Naive thymus-derived CD8-positive, alpha-beta T cell (primary cell): ENCODE results near the gene DBN1. TPM values are rescaled to one million over a fixed set of nuclear protein-coding genes. Genes with fewer than 3 reads are reported as not detected.
A peak's percentile ranks its signal among the peaks of the same experiment; 100 is the strongest.

Source experiments
- ATAC-seq, 2 donors: fragments of 150-1000 bp; cut with Tn5 transposase in 1 of 2; sonication (Bioruptor Pico), chemical (Tn5 transposase) in 1 of 2; 1 replicate in 1 of 2; 2 replicates in 1 of 2; pipeline ENCODE4 v1.10.0; 2021; ENCODE audit warnings: mild to moderate bottlenecking in 2 of 2, moderate library complexity in 2 of 2
- POLR2A ChIA-PET: fragments of 350-600 bp; sonication (Branson Sonifier 250); formaldehyde crosslinking; loops from one replicate; lab custom pipeline; 2021; ENCODE audit warnings: antibody characterized with exemption; lab: Charles Lee
- DNase-seq, 10 donors: peaks; one replicate each; pipeline versions ENCODE4 v3.0.0 to v3.0.0-alpha.2; 2020 to 2022
- H3K27ac Mint-ChIP-seq, 10 donors: one replicate each; pipeline ENCODE4 v1.8.0; 2020 to 2022; ENCODE audit warnings: mild to moderate bottlenecking in 10 of 10, mixed read lengths in 10 of 10, moderate library complexity in 4 of 10, inconsistent platforms in 1 of 10
- H3K27me3 Mint-ChIP-seq, 5 donors: one replicate each; pipeline ENCODE4 v1.8.0; 2021 to 2022; ENCODE audit warnings: mixed read lengths in 5 of 5
- H3K36me3 Mint-ChIP-seq, 3 donors: one replicate each; pipeline ENCODE4 v1.8.0; 2020 to 2022; ENCODE audit warnings: mixed read lengths in 3 of 3, mild to moderate bottlenecking in 2 of 3, inconsistent platforms in 1 of 3
- H3K4me1 Mint-ChIP-seq, 4 donors: one replicate each; pipeline ENCODE4 v1.8.0; 2021 to 2022; ENCODE audit warnings: mixed read lengths in 4 of 4
- H3K4me3 Mint-ChIP-seq, 10 donors: one replicate each; pipeline ENCODE4 v1.8.0; 2020 to 2022; ENCODE audit warnings: mild to moderate bottlenecking in 10 of 10, mixed read lengths in 10 of 10, moderate library complexity in 6 of 10, inconsistent platforms in 1 of 10
- H3K9me3 Mint-ChIP-seq, 9 donors: one replicate each; pipeline ENCODE4 v1.8.0; 2020 to 2022; ENCODE audit warnings: mixed read lengths in 9 of 9, mild to moderate bottlenecking in 3 of 9, inconsistent platforms in 1 of 9, moderate library complexity in 1 of 9
- polyA plus RNA-seq, 3 donors: library from polyadenylated mRNA; unstranded; fragments of 300-500 nt; fragmentation: Illumina TruSeq; gene quantifications; one replicate each; pipeline ENCODE4 v1.2.3, GENCODE V29; 2021
- total RNA-seq, 8 experiments: library from RNA in 2 of 8; stranded (reverse) in 2 of 8; gene quantifications; one replicate each; pipeline ENCODE4 v1.2.3 and lab custom pipeline; 2021 to 2026

The DBN1 gene
- total and polyA plus RNA-seq, 5 experiments from 2014 or later = 20.5 to 62.9 (median 25.3) TPM

DNA sequence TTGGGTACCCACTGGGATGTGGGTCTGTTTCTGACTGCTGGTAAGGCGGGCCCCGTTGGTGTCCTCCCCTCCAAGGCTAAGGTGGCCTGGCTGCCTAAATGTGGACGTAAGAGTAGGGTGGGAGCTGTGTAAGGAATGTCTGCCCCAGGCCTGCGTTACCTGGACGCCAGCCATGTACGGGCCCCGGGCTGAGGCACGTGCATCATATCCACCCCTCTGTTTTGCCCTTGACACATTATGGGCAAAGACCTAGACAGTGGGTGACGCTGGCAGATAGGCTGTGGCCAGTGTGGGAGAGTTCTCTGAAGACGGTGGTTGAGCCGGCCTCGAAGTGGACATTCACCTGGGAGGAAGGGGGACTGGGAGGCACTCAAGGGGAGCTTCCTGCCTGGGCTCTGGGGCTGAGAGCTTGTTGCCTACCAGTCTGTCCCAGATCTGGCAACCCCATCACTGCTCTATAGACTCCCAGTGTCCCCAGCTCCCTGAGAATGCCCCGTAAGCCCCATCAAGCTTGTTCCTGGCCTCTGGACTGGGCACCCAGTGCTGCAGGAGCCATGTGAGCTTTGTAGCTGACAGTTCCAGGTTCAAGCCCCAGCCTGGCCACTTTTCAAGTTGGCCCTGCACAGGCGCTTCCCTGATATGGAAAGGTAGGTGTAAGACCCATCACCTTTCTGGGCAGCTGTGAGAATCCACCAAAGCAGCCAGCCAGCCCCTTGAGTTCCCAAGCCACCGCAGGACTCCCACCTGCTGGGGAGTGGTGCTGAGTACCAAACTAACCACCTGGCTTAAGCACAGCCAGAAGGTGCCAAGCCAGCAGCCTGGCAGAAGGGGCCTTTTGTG lies 30.1 kb downstream of the DBN1 start:
- POLR2A ChIA-PET = interaction anchor here (0.7 to 25.4 kb wide), 5 partner anchors 7 to 92 kb away, joined by 3 to 1530 read pairs (median 4); partner anchors contain the start of genes F12, GRK6, LMAN2 and PDLIM7
- Mint-ChIP-seq H3K9me3 (no peaks in the 10 kb centered on the region), H3K4me3 (no peak overlapping the region), H3K4me1 (peaks cover 35 to 72% (median 59%) of the 10 kb centered on the region in 4 donors), H3K27me3 (no peaks in the 10 kb centered on the region), H3K27ac (peak overlapping the region; percentile 47 to 98 (median 88)), H3K36me3 (peaks cover 0 to 37% (median 7%) of the 10 kb centered on the region in 3 donors)
- ATAC-seq (no peak), DNase-seq (peak in 1 of 10 donors; percentile 42)

DNA sequence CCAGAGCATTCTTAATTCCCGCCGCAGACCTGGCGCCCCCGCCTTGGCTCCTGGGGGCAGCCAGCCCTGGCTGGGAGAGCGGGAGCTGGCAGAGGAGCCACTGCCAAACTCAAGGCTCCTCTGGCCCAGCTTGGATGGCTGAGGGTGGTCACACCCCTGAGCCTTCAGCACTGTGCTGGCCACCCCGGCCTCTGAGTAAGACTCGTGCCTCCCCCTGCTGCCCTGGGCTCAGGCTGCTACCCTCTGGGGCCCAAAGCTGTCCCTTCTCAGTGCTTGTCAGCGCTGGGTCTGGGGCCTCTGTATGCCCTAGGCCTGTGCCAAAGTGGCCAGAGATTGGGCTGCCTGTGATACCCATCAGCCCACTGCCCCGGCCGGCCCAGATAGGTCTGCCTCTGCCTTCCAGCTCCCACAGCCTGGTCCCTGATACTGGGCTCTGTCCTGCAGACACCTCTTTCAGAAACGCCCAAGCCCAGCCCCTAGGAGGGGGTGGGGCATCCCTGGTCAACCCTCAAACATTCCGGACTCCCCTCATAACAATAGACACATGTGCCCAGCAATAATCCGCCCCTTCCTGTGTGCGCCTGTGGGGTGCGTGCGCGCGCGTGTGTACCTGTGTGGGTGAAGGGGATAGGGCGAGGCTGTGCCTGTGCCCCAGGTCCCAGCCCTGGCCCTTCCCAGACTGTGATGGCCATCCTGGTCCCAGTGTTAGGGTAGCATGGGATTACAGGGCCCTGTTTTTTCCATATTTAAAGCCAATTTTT lies 31.2 kb downstream of the DBN1 start:
- Mint-ChIP-seq H3K36me3 (peaks cover 0 to 48% (median 13%) of the 10 kb centered on the region in 3 donors), H3K4me1 (peaks cover 34 to 74% (median 61%) of the 10 kb centered on the region in 4 donors), H3K4me3 (peak overlapping the region in 2 of 10 donors; percentile 25 to 41), H3K27me3 (no peaks in the 10 kb centered on the region), H3K27ac (peak overlapping the region in 9 of 10 donors; percentile 22 to 98 (median 77)), H3K9me3 (no peaks in the 10 kb centered on the region)
- POLR2A ChIA-PET = interaction anchor here (8.6 to 25.4 kb wide), 2 partner anchors 12 to 24 kb away, joined by 87 to 1530 read pairs; partner anchors contain the start of genes F12 and GRK6
- DNase-seq (peak in 2 of 10 donors; percentile 3 to 55), ATAC-seq (no peak)

DNA sequence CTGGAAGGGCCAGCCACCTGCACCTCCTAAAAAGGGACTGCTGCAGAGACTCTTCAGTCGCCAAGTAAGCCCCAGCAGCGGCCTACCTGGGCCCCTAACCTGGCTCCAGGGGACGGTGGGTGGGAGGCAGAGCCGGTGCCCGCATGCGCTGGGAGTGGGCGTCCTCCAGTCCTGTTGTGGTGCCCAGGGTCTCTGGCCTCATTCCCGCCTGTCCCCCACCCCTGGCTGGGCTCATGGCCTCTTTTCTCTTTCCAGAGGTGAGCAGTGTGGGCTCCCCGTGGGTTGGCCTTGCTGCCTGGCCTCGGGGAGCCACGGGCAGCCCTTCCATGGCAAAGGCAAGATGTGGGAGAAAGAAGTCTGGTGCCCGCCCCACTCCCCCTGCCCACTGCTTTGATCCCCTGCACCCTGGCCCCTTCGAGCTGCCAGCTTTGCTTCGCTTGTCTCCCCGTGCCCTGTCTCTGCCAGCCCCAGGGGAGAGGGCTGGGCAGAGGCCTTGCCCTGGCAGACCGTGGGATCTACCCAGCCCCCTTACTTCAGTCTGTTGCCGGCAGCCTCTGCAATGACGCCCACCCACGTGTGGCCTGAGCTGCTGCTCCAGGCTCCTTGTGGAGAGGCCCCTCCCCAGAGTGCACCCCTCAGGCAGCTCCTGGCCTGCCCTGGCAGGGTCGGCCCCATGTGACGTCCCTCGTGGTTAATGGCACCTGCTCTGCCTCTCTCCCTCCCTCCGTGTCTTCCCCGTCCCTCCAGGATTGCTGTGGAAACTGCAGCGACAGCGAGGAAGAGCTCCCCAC lies 32.2 kb downstream of the DBN1 start:
- DNase-seq = peak in 1 of 10 donors; percentile 0
- Mint-ChIP-seq H3K27me3 (no peaks in the 10 kb centered on the region), H3K4me1 (peaks cover 37 to 81% (median 69%) of the 10 kb centered on the region in 4 donors), H3K27ac (peak overlapping the region in 8 of 10 donors; percentile 72 to 98 (median 87)), H3K4me3 (peak overlapping the region in 2 of 10 donors; percentile 13 to 41), H3K9me3 (no peaks in the 10 kb centered on the region), H3K36me3 (peaks cover 0 to 58% (median 16%) of the 10 kb centered on the region in 3 donors)
- POLR2A ChIA-PET = interaction anchor here (1.2 to 25.4 kb wide), 4 partner anchors 13 to 90 kb away, joined by 3 to 1530 read pairs (median 46); partner anchors contain the start of genes F12, GRK6 and LMAN2
- no peak for ATAC-seq

DNA sequence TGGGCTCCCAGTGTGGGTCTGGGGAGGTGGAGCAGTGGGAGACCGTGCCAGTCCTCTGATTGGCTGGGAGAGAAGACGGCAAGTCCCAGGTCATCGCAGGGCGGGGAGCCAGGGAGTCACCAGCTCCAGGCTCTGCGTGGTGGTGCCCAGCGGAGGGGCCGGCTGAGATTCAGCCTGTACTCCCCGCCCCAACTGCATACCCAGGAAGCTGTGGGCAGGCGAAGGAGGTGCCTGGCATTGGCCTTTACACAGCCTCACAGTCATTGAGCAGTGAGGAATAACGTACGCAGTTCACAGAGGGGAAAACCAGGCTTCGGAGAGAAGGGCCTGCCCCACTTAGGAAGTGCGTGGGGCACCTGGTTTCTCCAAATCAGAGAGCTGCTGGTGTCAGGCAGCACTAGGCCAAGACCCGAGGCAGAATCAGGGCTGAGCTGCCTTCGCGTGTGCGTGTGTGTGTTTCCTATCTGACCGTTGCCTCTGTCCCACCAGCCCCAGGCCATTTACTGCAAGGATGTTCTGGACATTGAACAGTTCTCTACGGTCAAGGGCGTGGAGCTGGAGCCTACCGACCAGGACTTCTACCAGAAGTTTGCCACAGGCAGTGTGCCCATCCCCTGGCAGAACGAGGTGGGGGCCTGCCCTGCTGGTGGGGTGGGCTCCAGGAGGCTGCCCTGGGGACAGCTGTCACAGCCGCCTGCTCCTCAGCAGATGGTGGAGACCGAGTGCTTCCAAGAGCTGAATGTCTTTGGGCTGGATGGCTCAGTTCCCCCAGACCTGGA lies 33.0 kb downstream of the DBN1 start:
- Mint-ChIP-seq H3K4me3 (peak overlapping the region in 7 of 10 donors; percentile 7 to 68 (median 54)), H3K4me1 (peaks cover 35 to 78% (median 67%) of the 10 kb centered on the region in 4 donors), H3K27ac (peak overlapping the region; percentile 80 to 93 (median 88)), H3K9me3 (no peaks in the 10 kb centered on the region), H3K27me3 (no peaks in the 10 kb centered on the region), H3K36me3 (peaks cover 0 to 64% (median 16%) of the 10 kb centered on the region in 3 donors)
- peak; percentile 65 to 82 for ATAC-seq
- peak in 7 of 10 donors; percentile 46 to 74 (median 56) for DNase-seq
- POLR2A ChIA-PET = interaction anchor here (1.2 to 25.4 kb wide), 4 partner anchors 14 to 89 kb away, joined by 3 to 1530 read pairs (median 46); partner anchors contain the start of genes F12, GRK6 and LMAN2

DNA sequence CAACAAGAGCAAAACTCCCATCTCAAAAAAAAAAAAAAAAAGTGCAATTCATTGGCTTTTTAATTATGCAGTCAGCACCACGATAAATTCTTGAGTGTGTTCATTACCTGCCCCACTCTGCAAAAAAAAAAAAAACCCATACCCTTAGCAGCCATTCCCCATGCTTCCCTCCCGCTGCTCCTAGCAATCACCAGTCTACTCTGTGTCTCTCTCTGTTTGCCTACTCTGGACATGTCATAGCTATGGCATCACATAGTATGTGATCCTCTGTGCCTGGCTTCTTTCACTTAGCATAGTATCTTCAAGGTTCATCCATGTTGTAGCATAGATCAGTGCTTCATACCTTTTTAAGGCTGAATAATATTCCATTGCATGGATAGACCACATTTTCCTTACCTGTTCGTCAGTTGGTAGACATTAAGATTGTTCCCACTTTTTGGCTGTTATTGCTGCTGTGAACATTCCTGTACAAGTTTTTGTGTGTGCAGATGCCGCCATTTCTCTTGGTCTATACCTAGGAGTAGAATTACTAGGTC lies 33.8 kb downstream of the DBN1 start:
- H3K27me3 Mint-ChIP-seq = no peaks in the 10 kb centered on the region
- H3K9me3 Mint-ChIP-seq = no peaks in the 10 kb centered on the region
- POLR2A ChIA-PET = interaction anchor here (0.6 to 25.4 kb wide), 5 partner anchors 15 to 909 kb away, joined by 3 to 1530 read pairs (median 4); partner anchors contain the start of genes F12, GRK6 and LMAN2
- H3K4me3 Mint-ChIP-seq = peak overlapping the region in 4 of 10 donors; percentile 16 to 54 (median 19)
- peaks cover 0 to 70% (median 16%) of the 10 kb centered on the region in 3 donors for H3K36me3 Mint-ChIP-seq
- DNase-seq (peak in 1 of 10 donors; percentile 0), ATAC-seq (no peak)
- peaks cover 30 to 77% (median 65%) of the 10 kb centered on the region in 4 donors for H3K4me1 Mint-ChIP-seq
- H3K27ac Mint-ChIP-seq = peak overlapping the region; percentile 80 to 93 (median 88)

DNA sequence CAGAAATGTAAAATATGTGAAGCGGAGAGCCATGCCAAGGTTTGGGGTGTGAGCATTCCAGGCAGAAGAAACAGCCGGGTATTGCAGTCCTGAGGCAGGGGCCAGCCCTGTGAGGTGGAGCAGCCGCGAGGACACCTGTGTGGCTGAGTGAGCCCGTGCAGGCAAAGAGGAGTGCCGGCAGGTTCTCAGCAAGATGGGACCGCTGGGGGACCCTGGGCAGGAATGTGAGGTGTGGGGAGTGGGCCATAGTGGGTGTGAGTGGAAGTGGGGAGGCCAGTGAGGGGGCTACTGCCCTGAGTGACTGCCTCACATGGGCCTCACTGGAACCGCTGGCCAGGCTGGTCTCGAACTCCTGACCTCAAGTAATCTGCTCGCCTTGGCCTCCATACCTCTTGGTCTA lies 35.0 kb downstream of the DBN1 start:
- Mint-ChIP-seq H3K9me3 (no peaks in the 10 kb centered on the region), H3K36me3 (peaks cover 0 to 79% (median 21%) of the 10 kb centered on the region in 3 donors), H3K4me3 (peak overlapping the region in 4 of 10 donors; percentile 4 to 36 (median 24)), H3K27ac (peak overlapping the region; percentile 66 to 90 (median 86)), H3K27me3 (no peaks in the 10 kb centered on the region), H3K4me1 (peaks cover 27 to 79% (median 67%) of the 10 kb centered on the region in 4 donors)
- DNase-seq (no peak), ATAC-seq (no peak)
- POLR2A ChIA-PET = interaction anchor here (3.9 to 25.4 kb wide), 2 partner anchors 8 to 20 kb away, joined by 30 to 1530 read pairs; partner anchors contain the start of genes F12, GRK6 and PRR7

DNA sequence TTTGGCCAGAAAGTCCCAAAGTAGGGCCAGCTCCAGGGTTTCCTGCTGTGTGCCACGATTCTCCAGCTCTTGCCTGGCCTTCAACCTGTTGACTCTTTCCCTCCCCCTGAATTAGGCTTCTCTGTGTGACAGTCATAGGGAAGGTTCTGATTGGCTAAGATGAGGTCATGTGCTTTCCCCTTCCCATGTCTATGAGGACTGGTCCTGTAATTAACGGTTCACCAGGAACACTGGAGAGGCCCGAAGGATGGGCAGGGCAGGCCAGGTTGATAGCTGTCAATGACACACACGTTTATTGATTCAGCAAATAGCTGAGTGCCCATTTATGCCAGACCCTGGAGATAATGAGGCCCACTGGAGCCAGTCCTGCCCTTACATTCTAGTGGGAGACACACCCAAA lies 35.8 kb downstream of the DBN1 start:
- DNase-seq (no peak), ATAC-seq (no peak)
- Mint-ChIP-seq H3K4me3 (peak overlapping the region in 2 of 10 donors; percentile 20 to 29), H3K27ac (peak overlapping the region in 9 of 10 donors; percentile 48 to 90 (median 86)), H3K9me3 (no peaks in the 10 kb centered on the region), H3K27me3 (no peaks in the 10 kb centered on the region), H3K36me3 (peaks cover 0 to 82% (median 23%) of the 10 kb centered on the region in 3 donors), H3K4me1 (peaks cover 28 to 84% (median 72%) of the 10 kb centered on the region in 4 donors)
- POLR2A ChIA-PET = interaction anchor here (3.9 to 25.4 kb wide), 2 partner anchors 9 to 20 kb away, joined by 30 to 1530 read pairs; partner anchors contain the start of genes F12, GRK6 and PRR7

DNA sequence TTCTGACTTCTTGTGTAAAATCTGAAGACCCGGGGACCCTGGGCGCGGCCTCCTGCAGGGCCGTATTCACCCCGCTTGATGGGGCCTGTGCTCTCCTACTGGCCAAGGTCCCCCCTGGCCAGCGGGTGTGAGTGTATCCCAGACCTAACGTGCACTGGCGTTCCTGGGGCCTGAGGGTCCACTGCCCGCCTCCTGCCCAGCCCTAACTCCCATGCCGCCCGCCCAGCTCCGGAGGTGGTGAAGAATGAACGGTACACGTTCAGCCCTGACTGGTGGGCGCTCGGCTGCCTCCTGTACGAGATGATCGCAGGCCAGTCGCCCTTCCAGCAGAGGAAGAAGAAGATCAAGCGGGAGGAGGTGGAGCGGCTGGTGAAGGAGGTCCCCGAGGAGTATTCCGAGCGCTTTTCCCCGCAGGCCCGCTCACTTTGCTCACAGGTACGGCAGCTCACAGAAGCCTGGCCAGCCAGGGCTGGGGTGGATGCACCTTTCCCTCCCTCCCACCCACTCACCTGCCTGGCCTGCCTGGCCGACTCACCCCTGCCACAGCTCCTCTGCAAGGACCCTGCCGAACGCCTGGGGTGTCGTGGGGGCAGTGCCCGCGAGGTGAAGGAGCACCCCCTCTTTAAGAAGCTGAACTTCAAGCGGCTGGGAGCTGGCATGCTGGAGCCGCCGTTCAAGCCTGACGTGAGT lies 37.4 kb downstream of the DBN1 start:
- peak overlapping the region in 1 of 10 donors; percentile 41 for H3K4me3 Mint-ChIP-seq
- DNase-seq (no peak), ATAC-seq (no peak)
- peaks cover 21 to 86% (median 79%) of the 10 kb centered on the region in 4 donors for H3K4me1 Mint-ChIP-seq
- no peaks in the 10 kb centered on the region for H3K27me3 Mint-ChIP-seq
- peaks cover 0 to 77% (median 26%) of the 10 kb centered on the region in 3 donors for H3K36me3 Mint-ChIP-seq
- peak overlapping the region in 6 of 10 donors; percentile 53 to 95 (median 74) for H3K27ac Mint-ChIP-seq
- no peaks in the 10 kb centered on the region for H3K9me3 Mint-ChIP-seq
- POLR2A ChIA-PET = interaction anchor here (1.0 to 25.4 kb wide), 5 partner anchors 8 to 117 kb away, joined by 3 to 1530 read pairs (median 4); partner anchors contain the start of genes F12, GRK6 and PRR7

DNA sequence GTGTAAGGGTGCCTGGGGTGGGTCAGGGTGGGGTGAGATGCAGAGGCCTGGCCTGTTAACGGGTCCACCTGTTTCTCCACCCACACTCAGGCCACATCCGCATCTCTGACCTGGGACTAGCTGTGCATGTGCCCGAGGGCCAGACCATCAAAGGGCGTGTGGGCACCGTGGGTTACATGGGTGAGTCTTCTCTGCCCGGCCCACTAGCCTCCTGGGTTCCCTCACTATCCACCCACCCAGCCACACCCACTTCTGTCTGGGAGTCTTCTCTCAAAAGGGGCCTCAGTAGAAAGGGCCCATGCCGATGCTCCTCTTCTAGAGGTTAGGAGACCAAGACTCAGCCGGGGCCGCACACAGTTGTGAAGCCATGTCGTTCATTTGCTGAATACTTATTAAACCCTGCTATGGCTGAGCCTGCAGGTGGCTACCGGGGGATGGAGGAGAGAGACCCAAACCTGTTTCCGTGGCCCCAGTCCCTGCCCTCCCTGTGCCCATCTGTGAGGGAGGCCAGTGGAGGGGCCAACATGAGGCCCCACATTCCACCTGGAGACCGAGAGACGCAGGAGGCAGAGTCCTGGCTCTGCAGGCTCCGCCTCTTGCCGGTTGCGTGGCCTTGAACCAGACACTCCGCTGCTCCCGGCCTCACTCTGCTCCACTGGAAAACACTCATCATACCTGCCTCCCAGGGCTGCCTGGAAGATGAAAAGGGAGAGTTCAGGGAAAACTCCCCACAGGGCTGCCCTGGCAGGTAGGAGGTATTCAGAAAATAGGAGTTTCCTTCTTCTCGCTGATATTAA lies 38.3 kb downstream of the DBN1 start:
- Mint-ChIP-seq H3K4me1 (peaks cover 24 to 90% (median 83%) of the 10 kb centered on the region in 4 donors), H3K9me3 (no peaks in the 10 kb centered on the region), H3K27me3 (no peaks in the 10 kb centered on the region), H3K4me3 (peak overlapping the region in 3 of 10 donors; percentile 22 to 76 (median 54)), H3K36me3 (peaks cover 0 to 75% (median 27%) of the 10 kb centered on the region in 3 donors), H3K27ac (peak overlapping the region in 8 of 10 donors; percentile 27 to 95 (median 86))
- DNase-seq (peak in 1 of 10 donors; percentile 41), ATAC-seq (no peak)
- POLR2A ChIA-PET = interaction anchor here (0.9 to 34.6 kb wide), 8 partner anchors 9 to 74 kb away, joined by 4 to 1530 read pairs (median 22); partner anchors contain the start of genes F12, GRK6 and PRR7
